CD4-positive, alpha-beta T cell treated with Interleukin-10 for 1 hour (primary cell): ENCODE data around the gene ZNF253.
A peak's percentile ranks its signal among the peaks of the same experiment; 100 is the strongest.
"Not testable (repeated sequence)": the region's sequence is repeated elsewhere in the genome, so short reads cannot be mapped to it uniquely, and the experiment has no call there.

Experiments used
- DNase-seq: peaks from one replicate; pipeline ENCODE4 v3.0.0-alpha.2; 2020

ZNF253 gene

GRCh38 chr19:19865750-19866610 lies at the start of gene ZNF253:
TSS of gene ZNF253 (plus strand) at chr19:19865882. CDS start at chr19:19865997, 115 bp downstream.
- peak; percentile 95 for DNase-seq

GRCh38 chr19:19816679-19817078 lies 49.0 kb upstream of the ZNF253 start:
- no peak for DNase-seq

- DNase-seq, result peak; percentile 73
These were observed 48.3 kb upstream of the ZNF253 start for GRCh38 chr19:19817357-19817756.

- peak; percentile 51 for DNase-seq
These were observed 44.8 kb upstream of the ZNF253 start for GRCh38 chr19:19820774-19821320.

GRCh38 chr19:19821366-19821951 lies 44.2 kb upstream of the ZNF253 start, which contains the start of gene ZNF506:
TSS of gene ZNF506 (minus strand) at chr19:19821750. CDS start at chr19:19821603, 147 bp downstream.
- DNase-seq, result peak; percentile 97

GRCh38 chr19:19821976-19822375 lies 43.7 kb upstream of the ZNF253 start:
- not testable (repeated sequence) for DNase-seq

- DNase-seq, result no peak
These were observed 41.8 kb upstream of the ZNF253 start for GRCh38 chr19:19823916-19824315.

- no peak for DNase-seq
These were observed 38.8 kb upstream of the ZNF253 start for GRCh38 chr19:19826875-19827274.

GRCh38 chr19:19835560-19836038 lies 30.1 kb upstream of the ZNF253 start:
- no peak for DNase-seq

- no peak for DNase-seq
These were observed 17.9 kb upstream of the ZNF253 start for GRCh38 chr19:19847781-19848180.

- no peak for DNase-seq
These were observed 16.6 kb upstream of the ZNF253 start for GRCh38 chr19:19849056-19849455.

GRCh38 chr19:19851740-19852139 lies 13.9 kb upstream of the ZNF253 start:
- not testable (repeated sequence) for DNase-seq

- no peak for DNase-seq
These were observed 6.9 kb upstream of the ZNF253 start for GRCh38 chr19:19858751-19859150.

GRCh38 chr19:19860756-19861390 lies 4.8 kb upstream of the ZNF253 start:
- DNase-seq, result peak; percentile 65

GRCh38 chr19:19866611-19867248 lies 1.0 kb downstream of the ZNF253 start:
- DNase-seq, result peak; percentile 74

- not testable (repeated sequence) for DNase-seq
These were observed 4.4 kb downstream of the ZNF253 start for GRCh38 chr19:19870086-19870485.

- no peak for DNase-seq
These were observed 6.2 kb downstream of the ZNF253 start for GRCh38 chr19:19871932-19872331.

GRCh38 chr19:19873381-19873780 lies 7.7 kb downstream of the ZNF253 start:
- DNase-seq, result no peak

GRCh38 chr19:19877724-19878123 lies 12.0 kb downstream of the ZNF253 start:
- no peak for DNase-seq

- DNase-seq, result no peak
These were observed 18.9 kb downstream of the ZNF253 start for GRCh38 chr19:19884583-19884982.

GRCh38 chr19:19892055-19892941 lies 26.6 kb downstream of the ZNF253 start:
- DNase-seq, result not testable (repeated sequence)
